Midbrain (tissue), 1 donor: ENCODE data around the gene GINM1.

Experiments used
- DNase-seq: peaks from one replicate; lab custom pipeline; 2025; lab: John Stamatoyannopoulos, UW

The GINM1 gene, protein sequence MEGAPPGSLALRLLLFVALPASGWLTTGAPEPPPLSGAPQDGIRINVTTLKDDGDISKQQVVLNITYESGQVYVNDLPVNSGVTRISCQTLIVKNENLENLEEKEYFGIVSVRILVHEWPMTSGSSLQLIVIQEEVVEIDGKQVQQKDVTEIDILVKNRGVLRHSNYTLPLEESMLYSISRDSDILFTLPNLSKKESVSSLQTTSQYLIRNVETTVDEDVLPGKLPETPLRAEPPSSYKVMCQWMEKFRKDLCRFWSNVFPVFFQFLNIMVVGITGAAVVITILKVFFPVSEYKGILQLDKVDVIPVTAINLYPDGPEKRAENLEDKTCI

GRCh38 chr6:149565527-149566409 is at the start of gene GINM1:
TSS of gene GINM1 (plus strand) at chr6:149566375. CDS start at chr6:149566415, 40 bp downstream.
- DNase-seq = peak; percentile 97

- DNase-seq = no peak
Measured at GRCh38 chr6:149529650-149530049, 36.5 kb upstream of the GINM1 start.

DNA sequence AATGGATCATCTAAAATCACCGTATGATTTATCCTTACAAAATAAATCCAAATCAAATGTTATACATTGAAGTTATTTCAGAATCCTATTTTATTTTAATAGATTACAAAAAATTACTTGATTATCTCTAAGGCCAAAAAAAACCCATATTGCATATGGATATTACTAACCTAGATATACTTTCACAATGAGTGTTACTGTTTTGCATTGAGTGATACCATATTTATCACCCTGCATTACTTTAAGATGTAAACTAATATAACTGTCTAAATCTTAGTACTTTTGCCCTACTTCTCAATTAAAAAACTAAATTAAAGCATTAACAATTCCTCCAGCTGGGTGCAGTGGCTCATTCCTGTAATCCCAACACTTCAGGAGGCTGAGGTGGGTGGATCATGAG is 31.4 kb upstream of the GINM1 start:
- DNase-seq = no peak

- no peak for DNase-seq
Measured at GRCh38 chr6:149541139-149541538, 25.0 kb upstream of the GINM1 start.

GRCh38 chr6:149544646-149545257 is 21.4 kb upstream of the GINM1 start:
- no peak for DNase-seq

GRCh38 chr6:149545258-149545753 is 20.9 kb upstream of the GINM1 start:
- peak; percentile 46 for DNase-seq

DNA sequence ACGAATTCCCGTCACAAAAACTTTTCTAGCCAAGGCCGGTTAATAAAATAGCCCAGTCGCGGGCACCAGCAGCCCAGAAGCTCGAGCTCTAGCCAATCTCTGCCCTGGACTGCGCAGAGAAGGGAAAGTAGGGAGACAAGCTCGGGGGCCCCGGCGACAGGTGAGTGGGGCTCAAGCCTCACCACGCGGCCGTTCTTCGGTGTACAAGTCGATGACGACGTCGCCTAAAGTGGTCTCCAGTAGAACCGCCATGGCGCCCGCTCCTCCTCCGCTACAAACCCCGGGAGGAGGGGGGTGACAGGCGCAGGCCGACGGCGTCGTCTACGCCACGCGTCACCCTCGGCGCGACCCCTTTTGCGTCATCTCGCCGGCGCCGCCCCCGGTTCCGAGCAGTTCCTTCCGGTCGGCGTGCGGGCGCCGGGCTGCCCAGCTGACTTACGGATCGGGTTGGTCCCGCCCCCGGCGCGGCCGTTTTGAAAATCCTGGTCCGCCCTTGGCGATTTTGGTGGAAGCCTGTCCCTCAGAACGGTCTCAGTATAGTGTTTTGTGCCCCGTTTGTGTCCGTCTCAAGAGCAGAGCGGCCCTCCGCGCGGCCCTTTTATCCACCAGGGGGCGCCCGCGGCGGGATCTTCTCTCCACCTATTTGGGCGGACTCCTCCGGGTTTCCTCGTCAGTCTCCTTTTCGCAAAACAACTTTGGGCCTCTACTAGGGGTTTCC is 20.3 kb upstream of the GINM1 start, which contains the start of gene PPIL4:
TSS of gene PPIL4 (minus strand) at position 290 of the 718 bp plus-strand sequence. CDS start at position 252, 38 bp downstream.
- peak; percentile 97 for DNase-seq

GRCh38 chr6:149551920-149552319 is 14.3 kb upstream of the GINM1 start:
- no peak for DNase-seq

DNA sequence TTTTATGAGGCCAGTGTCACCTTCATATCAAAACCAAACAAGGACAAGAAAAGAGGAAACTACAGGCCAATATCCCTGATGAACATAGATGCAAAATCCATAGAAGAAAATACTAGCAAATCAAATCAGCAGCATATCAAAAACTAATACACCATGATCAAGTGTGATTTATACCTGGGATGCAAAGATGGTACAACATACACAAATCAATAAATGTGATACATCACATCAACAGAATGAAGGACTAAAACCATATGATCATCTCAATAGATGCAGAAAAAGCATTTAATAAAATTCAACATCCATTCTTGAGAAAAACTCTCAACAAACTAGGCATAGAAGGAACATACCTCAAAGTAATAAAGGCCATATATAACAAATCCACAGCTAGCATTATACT is 8.1 kb upstream of the GINM1 start:
- DNase-seq = no peak

DNA sequence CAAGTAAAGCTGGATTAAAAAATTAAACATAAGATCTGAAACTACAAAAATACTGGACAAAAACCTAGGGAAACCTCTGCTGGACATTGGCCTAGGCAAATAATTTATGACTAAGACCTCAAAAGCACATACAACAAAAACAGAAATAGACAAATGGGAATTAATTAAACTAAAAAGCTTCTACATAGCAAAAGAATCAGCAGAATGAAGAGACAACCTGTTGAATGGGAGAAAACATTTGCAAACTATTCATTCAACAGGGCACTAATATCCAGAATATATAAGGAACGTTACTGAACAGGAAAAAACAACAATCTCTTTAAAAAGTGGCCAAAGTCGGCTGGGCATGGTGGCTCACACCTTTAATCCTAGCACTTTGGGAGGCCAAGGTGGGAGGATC is 6.8 kb upstream of the GINM1 start:
- no peak for DNase-seq

DNA sequence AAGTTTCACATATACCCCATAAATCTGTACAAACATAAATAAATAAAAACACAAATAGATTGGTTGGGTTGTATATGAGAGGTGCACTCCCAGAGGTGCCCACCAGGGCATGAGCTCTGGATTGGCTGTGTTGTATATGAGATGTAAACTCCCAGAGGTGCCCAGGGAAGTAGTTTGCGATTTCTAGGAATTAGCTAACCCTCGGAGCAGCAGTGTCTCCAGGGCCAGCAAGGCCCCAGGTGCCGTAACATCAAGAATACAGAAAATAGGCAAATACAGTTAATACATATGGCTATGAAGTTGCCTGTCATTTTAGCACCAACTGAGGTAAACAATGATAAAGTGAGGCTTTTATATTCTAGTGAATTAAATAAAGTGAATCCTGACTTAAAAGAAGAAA is 5.4 kb upstream of the GINM1 start:
- DNase-seq = no peak

GRCh38 chr6:149563203-149563927 is 2.8 kb upstream of the GINM1 start:
- no peak for DNase-seq

- no peak for DNase-seq
Measured at GRCh38 chr6:149563928-149564325, 2.2 kb upstream of the GINM1 start.

DNA sequence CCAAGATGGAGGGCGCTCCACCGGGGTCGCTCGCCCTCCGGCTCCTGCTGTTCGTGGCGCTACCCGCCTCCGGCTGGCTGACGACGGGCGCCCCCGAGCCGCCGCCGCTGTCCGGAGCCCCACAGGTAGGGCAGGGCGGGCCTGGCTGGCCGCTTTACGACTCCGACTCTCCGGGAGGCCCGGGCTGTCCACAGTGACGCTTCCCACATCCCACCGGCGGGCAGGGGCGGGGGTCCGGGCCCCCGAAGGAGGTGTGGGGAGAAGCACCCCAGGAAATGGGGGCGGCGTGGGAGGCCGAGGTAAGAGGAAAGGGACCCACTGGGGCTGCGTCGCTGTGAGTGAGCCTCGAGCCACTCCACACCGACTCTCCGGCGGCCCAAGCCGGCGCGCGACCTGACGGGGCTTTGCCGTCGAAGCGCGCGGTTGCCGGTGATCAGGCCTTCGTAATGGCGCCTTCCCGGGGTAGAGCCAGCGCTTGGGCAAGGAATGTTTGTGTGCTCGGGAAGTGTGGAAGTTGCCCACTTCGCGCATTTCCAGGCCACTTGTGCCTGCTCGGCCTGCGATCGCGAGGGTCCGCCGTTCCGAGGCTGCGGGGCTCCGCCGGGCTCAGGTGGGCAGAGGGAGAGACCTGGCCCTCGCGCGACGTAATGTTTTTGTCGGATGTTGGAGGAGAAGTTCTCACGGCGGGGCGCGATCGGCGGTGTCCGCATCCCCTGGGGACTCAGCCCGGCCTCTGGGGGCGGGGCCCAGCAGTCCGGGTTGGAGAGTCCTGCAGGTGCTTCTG is 427 bp downstream of the GINM1 start:
- peak; percentile 48 for DNase-seq

- DNase-seq = no peak
Measured at GRCh38 chr6:149567194-149567586, 1.0 kb downstream of the GINM1 start.

GRCh38 chr6:149567945-149568585 is 1.9 kb downstream of the GINM1 start:
- DNase-seq = no peak

DNA sequence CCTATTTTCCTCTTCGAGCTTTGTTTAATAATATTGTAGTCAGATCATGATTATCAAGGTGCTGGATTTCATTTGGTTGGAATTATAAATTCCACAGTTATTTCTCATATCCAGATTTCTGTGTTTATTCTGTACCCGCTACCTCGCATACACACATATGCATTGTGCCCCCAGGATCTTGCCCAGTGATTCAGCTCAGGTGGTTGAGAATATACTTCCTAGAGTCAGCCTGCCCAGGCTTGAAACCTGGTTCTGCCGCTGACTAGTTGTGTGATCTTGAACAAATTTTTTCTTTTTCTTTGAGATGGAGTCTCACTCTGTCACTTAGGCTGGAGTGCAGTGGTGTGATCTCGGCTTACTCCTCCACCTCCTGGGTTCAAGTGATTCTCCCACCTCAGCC is 14.7 kb downstream of the GINM1 start:
- DNase-seq = no peak

DNA sequence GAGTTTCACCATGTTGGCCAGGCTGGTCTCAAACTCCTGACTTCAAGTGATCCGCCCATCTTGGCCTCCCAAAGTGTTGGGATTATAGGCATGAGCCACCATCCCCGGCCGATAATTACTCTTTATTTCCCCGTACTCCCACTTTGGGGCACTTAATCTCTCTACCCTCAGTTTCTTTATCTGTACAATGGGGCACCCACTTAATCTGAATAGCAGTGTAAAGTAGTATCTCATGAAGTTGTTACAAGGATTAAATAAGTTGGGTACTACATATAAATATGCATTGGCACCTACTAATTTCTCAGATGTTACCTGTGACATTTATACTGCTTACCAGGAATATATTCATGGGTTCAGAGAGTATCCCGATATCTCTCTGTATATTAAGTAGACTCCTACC is 15.2 kb downstream of the GINM1 start:
- no peak for DNase-seq

DNA sequence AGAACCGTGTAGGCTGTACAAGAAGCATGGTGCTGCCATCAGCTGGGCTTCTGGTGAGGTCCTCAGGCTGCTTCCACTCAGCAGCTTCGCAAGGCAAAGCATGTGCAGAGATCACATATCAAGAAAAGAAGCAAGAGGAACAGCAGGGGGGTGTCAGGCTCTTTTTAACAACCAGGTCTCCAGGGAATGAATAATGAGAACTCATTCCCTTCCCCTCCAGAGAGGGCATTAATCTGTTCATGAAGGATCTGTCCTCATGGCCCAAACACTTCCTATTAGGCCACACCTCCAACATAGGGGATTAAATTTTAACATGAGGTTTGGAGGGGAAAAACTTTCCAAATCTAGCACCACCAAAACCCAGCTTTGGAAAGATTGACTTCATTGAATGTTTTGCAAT is 20.0 kb downstream of the GINM1 start:
- DNase-seq = no peak

DNA sequence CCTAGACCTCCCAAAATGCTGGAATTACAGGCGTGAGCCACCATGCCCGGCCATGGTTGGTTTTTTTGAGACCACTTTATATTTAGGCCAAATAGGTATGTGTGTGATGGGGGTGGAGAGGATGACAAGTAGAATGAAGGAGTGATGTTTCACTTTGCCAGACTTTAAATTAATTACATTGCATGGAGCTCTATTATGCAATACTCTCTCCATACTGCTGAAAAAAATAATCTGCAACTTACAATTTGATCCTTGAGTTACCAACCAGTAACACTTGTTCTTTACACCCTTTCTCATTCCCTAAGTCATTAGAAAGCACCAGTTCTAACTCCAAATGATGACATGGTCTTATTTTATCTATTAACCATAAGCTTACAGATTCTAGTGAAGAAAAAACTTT is 26.8 kb downstream of the GINM1 start:
- DNase-seq = no peak
